ENCODE data around the gene DLG2.
A peak's percentile ranks its signal among the peaks of the same experiment; 100 is the strongest.

Gene DLG2

GRCh38 chr11:83569134-83569805 lies 2057.9 kb downstream of the DLG2 start:
- no peak for DNase-seq (ENCODE audit: low spot score)

DNA sequence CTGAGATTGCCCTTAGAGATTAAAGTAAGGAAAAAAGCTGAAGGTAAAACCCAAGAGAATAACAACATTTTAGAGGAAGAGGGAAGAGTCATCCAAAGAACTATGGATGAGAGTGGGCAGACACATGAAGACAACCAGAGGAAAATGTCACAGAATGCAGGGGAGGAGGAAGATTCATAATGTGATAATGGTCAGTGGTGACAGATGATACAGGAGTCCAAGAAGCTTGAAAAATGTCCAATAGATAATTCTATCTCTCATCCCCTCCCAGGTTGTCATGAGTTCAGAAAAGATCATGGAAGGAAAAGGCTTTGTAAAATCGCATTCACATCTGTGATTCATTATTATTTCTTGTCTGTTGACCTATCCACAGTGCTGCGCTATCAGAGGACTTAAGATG lies 2058.6 kb downstream of the DLG2 start:
- DNase-seq (ENCODE audit: low spot score) = no peak

- peak; percentile 7 for DNase-seq (ENCODE audit: low spot score)
Observed at GRCh38 chr11:83566950-83567349, 2060.2 kb downstream of the DLG2 start.

- DNase-seq (ENCODE audit: low spot score) = no peak
Observed at GRCh38 chr11:83564870-83565269, 2062.3 kb downstream of the DLG2 start.

DNA sequence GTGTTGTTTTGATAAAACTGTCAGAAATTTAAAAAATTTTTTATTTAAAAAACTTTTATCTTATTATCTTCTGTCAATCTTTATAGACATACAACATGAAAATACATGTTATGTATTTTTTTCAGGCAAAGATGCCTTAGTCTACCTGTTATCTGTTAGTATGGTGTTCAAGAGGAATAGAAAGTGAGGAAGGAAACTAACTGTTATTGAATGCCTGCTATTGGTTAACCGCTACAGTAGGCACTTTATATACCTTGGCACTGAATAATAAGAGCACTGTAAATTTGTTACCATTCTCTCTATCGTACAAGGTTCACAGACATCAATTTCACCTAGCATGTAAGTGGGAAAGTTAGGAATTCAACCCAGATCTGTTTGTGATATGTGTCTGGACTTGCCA lies 2068.9 kb downstream of the DLG2 start:
- DNase-seq (ENCODE audit: low spot score) = no peak

GRCh38 chr11:83557653-83558052 lies 2069.5 kb downstream of the DLG2 start:
- no peak for DNase-seq (ENCODE audit: low spot score)

- DNase-seq (ENCODE audit: low spot score) = no peak
Observed at GRCh38 chr11:83554876-83555275, 2072.3 kb downstream of the DLG2 start.

DNA sequence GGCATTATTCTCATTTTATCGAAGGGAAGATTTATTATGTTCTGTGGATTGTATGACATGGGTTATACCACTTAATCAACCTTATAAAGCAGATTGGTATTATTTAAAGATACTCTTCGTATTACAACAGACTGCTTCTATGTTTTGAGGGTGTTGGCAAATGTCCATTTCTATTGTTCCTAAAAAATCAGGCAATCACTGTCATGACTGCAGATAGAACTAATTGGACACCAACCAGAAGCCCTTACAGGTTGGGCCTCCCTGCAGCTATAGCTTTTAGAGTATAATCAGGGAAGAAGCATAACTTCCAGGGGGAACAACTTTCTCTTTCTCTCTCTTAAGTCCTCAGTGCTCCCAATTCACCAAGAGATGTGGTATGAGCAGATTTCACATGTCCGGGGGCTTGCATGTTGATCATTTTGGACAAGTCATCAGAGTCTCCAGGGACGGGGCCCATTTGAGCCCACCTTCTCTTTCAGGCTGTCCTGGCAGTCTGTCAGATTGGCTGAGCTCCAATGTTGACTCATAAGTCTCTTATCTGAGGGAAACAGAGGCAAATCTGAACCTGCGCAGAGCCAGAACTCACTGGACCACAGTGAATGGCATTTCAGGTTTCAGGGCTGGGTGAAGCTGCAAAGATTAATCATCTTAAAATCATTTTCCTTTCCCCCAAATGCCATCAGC lies 2077.0 kb downstream of the DLG2 start:
- DNase-seq (ENCODE audit: low spot score) = no peak

GRCh38 chr11:83546368-83546767 lies 2080.8 kb downstream of the DLG2 start:
- no peak for DNase-seq (ENCODE audit: low spot score)

DNA sequence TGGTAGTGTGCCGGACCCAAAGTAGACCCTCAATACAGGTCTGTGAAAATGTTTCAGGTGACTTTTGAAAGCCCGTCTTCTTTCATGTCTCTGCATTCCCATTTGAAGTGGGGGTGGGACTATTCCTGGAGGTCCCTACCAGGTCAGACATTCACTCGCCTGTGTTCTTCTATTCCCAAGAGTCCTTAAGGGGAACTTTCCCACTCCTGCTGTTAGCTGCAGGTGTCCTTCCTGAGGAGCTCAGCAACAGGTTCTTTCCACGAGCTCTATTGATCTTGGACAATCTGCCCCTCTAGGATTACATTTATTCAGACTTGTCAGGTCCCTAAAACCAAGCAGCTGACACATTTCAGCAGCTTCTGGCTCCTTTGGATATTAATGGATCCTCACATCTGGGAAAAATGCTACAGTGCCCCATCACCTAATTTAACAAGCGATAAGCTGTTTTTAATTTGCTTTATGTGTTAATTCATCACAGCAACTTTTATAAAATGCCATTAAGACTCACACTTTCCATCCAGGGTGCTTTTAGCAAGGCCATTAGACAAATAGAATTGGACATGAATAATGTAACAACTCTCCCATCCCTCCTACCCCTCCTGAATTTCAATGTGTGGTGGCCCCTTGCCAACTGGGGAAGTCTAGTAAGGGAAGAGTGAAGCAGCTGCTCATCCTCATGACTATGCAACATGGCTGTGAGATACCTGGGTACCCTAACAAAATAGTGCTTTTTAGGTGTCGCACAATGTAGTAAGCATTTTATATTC lies 2081.5 kb downstream of the DLG2 start:
- DNase-seq (ENCODE audit: low spot score) = no peak

DNA sequence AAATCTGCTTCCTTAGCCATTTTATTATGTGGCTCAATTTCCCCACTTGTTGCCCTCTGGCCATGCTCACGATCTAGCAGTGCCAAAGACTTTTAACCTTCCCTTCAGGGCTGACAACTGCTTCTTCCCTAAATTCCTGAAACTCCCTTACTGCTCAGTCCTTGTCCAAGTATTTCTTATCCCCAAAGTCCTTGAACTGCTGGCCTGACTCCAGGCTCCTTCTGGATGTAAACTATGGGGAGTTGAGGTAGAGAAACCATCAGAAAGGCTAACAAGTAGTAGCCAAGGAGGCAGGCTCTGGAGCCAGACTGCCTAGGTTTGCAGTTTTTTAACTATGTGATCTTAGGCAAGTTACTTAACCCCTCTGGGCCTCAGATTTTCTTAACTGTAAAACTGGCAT lies 2082.3 kb downstream of the DLG2 start:
- no peak for DNase-seq (ENCODE audit: low spot score)

GRCh38 chr11:83543706-83544439 lies 2083.3 kb downstream of the DLG2 start:
- DNase-seq (ENCODE audit: low spot score) = no peak

GRCh38 chr11:83542861-83543260 lies 2084.3 kb downstream of the DLG2 start:
- no peak for DNase-seq (ENCODE audit: low spot score)

DNA sequence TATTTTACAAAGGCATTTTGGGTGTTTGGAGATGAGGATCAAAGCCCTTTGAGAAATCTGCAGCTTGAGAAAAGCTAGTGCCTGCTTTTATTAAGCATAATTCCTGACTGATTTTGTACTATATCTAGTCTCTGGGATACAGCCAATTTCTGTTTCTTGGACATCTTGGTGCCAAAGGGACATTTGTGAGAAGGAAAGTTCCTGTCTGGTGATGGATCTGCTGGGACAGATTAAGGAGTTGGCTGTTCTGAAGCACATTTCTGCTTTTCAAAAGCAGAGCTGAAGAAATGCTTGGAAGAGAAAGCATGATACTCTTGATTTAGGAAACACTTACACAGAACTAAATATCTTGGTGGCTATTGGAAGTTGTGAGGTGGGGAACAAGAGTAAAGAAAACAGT lies 2086.4 kb downstream of the DLG2 start:
- no peak for DNase-seq (ENCODE audit: low spot score)

- DNase-seq (ENCODE audit: low spot score) = no peak
Observed at GRCh38 chr11:83540112-83540675, 2086.9 kb downstream of the DLG2 start.

DNA sequence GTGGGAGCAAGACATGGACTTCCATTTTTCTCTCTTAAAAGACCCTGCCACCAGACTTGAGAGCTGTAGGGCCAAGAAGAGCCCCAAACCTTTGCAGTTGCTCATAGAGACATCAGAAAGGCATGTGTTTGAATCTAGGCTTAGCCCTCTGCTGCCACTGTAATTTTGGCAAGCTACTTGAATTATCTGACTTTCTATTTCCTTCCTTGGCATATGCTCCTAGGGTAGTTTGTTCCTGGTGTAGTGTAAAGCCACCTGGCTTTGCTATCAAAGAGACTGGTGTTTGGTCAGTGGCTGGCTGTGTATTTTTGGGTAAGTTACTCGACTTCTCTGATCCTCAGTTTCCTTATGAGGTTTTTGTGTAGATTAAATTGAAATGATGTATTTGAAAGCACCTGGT lies 2088.9 kb downstream of the DLG2 start:
- no peak for DNase-seq (ENCODE audit: low spot score)

DNA sequence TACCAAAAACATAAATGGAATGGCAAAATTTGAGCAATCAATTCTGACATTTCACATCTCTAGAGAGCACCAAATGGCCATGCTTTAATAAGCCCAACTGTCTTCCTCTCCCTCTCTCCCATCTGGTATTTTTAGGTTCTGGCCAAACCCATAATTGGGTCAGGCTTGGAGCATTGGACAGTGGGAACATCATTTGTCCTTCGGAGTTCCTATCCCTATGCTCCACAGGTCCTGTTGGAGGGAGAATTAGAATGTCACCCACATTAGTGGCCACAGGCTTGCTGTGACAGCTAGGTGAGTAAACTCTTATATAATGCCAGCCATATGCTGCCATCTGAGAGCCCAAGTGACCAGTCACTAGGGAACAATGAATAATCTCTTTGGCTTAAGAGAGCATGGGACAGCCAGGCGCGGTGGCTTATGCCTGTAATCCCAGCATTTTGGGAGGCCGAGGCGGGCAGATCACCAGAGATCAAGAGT lies 2090.0 kb downstream of the DLG2 start:
- DNase-seq (ENCODE audit: low spot score) = no peak

GRCh38 chr11:83533166-83533565 lies 2094.0 kb downstream of the DLG2 start:
- no peak for DNase-seq (ENCODE audit: low spot score)

- no peak for DNase-seq (ENCODE audit: low spot score)
Observed at GRCh38 chr11:83528877-83529276, 2098.3 kb downstream of the DLG2 start.

DNA sequence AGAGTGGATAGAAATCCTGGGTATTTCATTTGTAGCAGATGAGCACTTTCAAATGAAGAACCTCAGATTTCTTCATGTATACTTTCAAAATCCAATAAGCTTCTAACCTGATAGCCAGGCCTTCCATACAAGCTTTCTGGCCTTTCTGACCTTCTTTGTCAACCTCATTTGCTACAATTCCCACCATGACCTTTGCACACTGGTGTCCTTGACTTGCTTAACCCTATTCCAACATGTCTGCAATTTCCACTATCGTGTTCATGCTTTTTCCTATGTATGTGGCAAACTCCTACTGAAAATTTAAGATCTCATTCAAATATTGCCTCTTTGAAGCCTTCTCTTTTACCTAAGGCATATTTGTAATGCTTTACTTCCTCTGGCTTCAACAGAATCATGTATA lies 2098.9 kb downstream of the DLG2 start:
- no peak for DNase-seq (ENCODE audit: low spot score)

- DNase-seq (ENCODE audit: low spot score) = no peak
Observed at GRCh38 chr11:83523676-83524075, 2103.5 kb downstream of the DLG2 start.

DNA sequence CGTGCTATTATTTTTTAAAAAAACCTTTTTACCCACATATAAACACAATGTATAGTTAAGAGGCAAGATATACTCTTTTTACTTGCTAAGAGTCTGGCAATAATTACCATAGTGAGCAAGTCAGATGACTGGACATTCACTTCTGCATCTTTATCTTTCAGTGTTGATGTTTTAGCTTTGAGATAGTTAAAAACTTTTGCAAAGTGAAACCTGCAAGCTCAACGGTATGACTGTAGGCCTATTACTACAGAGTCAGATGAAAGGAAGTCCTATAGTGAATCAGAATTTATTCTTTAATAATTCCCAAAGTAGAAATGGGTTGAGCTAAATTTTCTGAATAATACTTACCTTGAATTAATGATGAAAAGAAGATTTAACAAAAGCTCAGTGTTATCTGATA lies 2104.2 kb downstream of the DLG2 start:
- no peak for DNase-seq (ENCODE audit: low spot score)
